Stimulated activated CD4-positive, alpha-beta T cell treated with anti-CD3 and anti-CD28 coated beads, Interleukin-4, amount 100 ng/mL, for 48 hours (primary cell): Measurements from ENCODE around the gene MAPK7.
A peak's percentile ranks its signal among the peaks of the same experiment; 100 is the strongest.

Experiments
- DNase-seq, 2 donors: peaks; one replicate each; pipeline ENCODE4 v3.0.0-alpha.2; 2020; ENCODE audit warnings: low read depth in 2 of 2

The MAPK7 gene

GRCh38 chr17:19418251-19418992 lies 40.1 kb downstream of the MAPK7 start:
- DNase-seq: peak in 1 of 2 donors; percentile 4

- DNase-seq: no peak
Measured at GRCh38 chr17:19421219-19421618, 42.9 kb downstream of the MAPK7 start.

- DNase-seq: no peak
Measured at GRCh38 chr17:19421926-19422325, 43.6 kb downstream of the MAPK7 start.

- no peak for DNase-seq
Measured at GRCh38 chr17:19424934-19425868, 46.9 kb downstream of the MAPK7 start.

- no peak for DNase-seq
Measured at GRCh38 chr17:19426631-19427030, 48.3 kb downstream of the MAPK7 start.

GRCh38 chr17:19431691-19432090 lies 53.4 kb downstream of the MAPK7 start:
- no peak for DNase-seq
